IMR-90 (cell line): ENCODE results near the gene KIF3A. TPM values are rescaled to one million over a fixed set of nuclear protein-coding genes. Genes with fewer than 3 reads are reported as not detected.

Source experiments
- ATAC-seq: fragments of 200-7000 bp; cut with Tn5 transposase; 2 replicates; pipeline ENCODE4 v1.9.1; 2020; ENCODE audit warnings: low read depth, mild to moderate bottlenecking, moderate library complexity
- BruUV-seq: library from RNA; stranded (reverse); fragments of 400-500 nt; replicated peaks from 2 replicates; lab custom pipeline; 2021; lab: Mats Ljungman, UMichigan
- CTCF ChIA-PET: fragments of 300-600 bp; formaldehyde crosslinking; extraction: SDS; loops from one replicate; lab custom pipeline; 2021; ENCODE audit warnings: antibody characterized with exemption; lab: Yijun Ruan, JAX
- POLR2A ChIA-PET: fragments of 300-600 bp; sonication (Branson Sonifier 250); formaldehyde crosslinking; loops from one replicate; lab custom pipeline; 2022; ENCODE audit warnings: antibody characterized with exemption; ENCODE audit not compliant: unreplicated experiment; lab: Charles Lee
- DNase-seq: peaks from one replicate; pipeline ENCODE4 v3.0.0; 2013
- H2AFZ ChIP-seq: replicated peaks from 2 replicates; pipeline ENCODE3; 2013; ENCODE audit warnings: low read length, mild to moderate bottlenecking; ENCODE audit not compliant: poor library complexity
- H2AK5ac ChIP-seq: 2 replicates; pipeline ENCODE4 v1.6.1; 2013; ENCODE audit warnings: low read depth, low read length, inconsistent platforms
- H2AK9ac ChIP-seq: replicated peaks from 2 replicates; pipeline ENCODE3; 2013; ENCODE audit warnings: mild to moderate bottlenecking, low read depth, low read length, moderate library complexity; ENCODE audit not compliant: poor library complexity
- H2BK120ac ChIP-seq: 2 replicates; pipeline ENCODE4 v1.6.1; 2013; ENCODE audit warnings: low read depth, low read length, inconsistent platforms
- H2BK15ac ChIP-seq: 3 replicates; pipeline ENCODE4 v1.6.1; 2013; ENCODE audit warnings: low read depth, low read length, inconsistent platforms
- H2BK20ac ChIP-seq: 2 replicates; pipeline ENCODE4 v1.6.1; 2013; ENCODE audit warnings: low read depth, mild to moderate bottlenecking, inconsistent platforms, low read length, moderate library complexity
- H2BK5ac ChIP-seq: 2 replicates; pipeline ENCODE4 v1.6.1; 2013; ENCODE audit warnings: mild to moderate bottlenecking, low read depth, low read length, inconsistent platforms; ENCODE audit not compliant: poor library complexity, severe bottlenecking
- H3K14ac ChIP-seq: replicated peaks from 2 replicates; pipeline ENCODE4 v1.6.1; 2013; ENCODE audit warnings: low read depth, low read length, inconsistent platforms
- H3K18ac ChIP-seq: 2 replicates; pipeline ENCODE4 v1.6.1; 2013; ENCODE audit warnings: low read depth, low read length, control low read depth
- H3K23ac ChIP-seq: 2 replicates; pipeline ENCODE4 v1.6.1; 2013; ENCODE audit warnings: low read depth, low read length, inconsistent platforms
- H3K27ac ChIP-seq: 2 replicates; pipeline ENCODE4 v1.5.1; 2013; ENCODE audit warnings: mild to moderate bottlenecking, control low read depth, low read length; ENCODE audit not compliant: insufficient read depth
- H3K27me3 ChIP-seq: 2 replicates; pipeline ENCODE4 v1.6.1; 2013; ENCODE audit warnings: low read length; ENCODE audit not compliant: control insufficient read depth, insufficient read depth
- H3K36me3 ChIP-seq: 2 replicates; pipeline ENCODE4 v1.6.1; 2013; ENCODE audit warnings: low read length, mixed read lengths; ENCODE audit not compliant: control insufficient read depth, insufficient read depth
- H3K4ac ChIP-seq: 2 replicates; pipeline ENCODE4 v1.6.1; 2013; ENCODE audit warnings: low read depth, low read length, inconsistent platforms
- H3K4me1 ChIP-seq: 2 replicates; pipeline ENCODE4 v1.6.1; 2013; ENCODE audit warnings: low read length, mixed read lengths; ENCODE audit not compliant: control insufficient read depth, insufficient read depth
- H3K4me2 ChIP-seq: 2 replicates; pipeline ENCODE4 v1.6.1; 2013; ENCODE audit warnings: low read depth, mild to moderate bottlenecking, control low read depth, low read length, moderate library complexity
- H3K4me3 ChIP-seq: 2 replicates; pipeline ENCODE4 v1.5.1; 2013; ENCODE audit warnings: low read depth, mild to moderate bottlenecking, control low read depth, low read length, moderate library complexity; ENCODE audit not compliant: insufficient read depth
- H3K56ac ChIP-seq: 2 replicates; pipeline ENCODE4 v1.6.1; 2013; ENCODE audit warnings: low read length, inconsistent platforms; ENCODE audit not compliant: insufficient read depth; ENCODE audit errors: extremely low read depth
- H3K79me1 ChIP-seq, 2 experiments: 2 replicates each; pipeline ENCODE4 v1.6.1; 2013; ENCODE audit warnings: low read length in 2 of 2, inconsistent platforms in 1 of 2, low read depth in 1 of 2
- H3K9ac ChIP-seq: 2 replicates; pipeline ENCODE4 v1.6.1; 2013; ENCODE audit warnings: low read depth, low read length, control low read depth
- H3K9me1 ChIP-seq: 2 replicates; pipeline ENCODE4 v1.6.1; 2013; ENCODE audit warnings: low read length, inconsistent platforms; ENCODE audit not compliant: insufficient read depth
- H3K9me3 ChIP-seq: 2 replicates; pipeline ENCODE4 v1.6.1; 2013; ENCODE audit warnings: low read length; ENCODE audit not compliant: control insufficient read depth, insufficient read depth
- H4K20me1 ChIP-seq: 2 replicates; pipeline ENCODE4 v1.6.1; 2013; ENCODE audit warnings: low read length, inconsistent platforms; ENCODE audit not compliant: insufficient read depth
- H4K5ac ChIP-seq: 2 replicates; pipeline ENCODE4 v1.6.1; 2013; ENCODE audit warnings: mild to moderate bottlenecking, low read depth, low read length, control low read depth
- H4K8ac ChIP-seq, 2 experiments: 2 replicates each; pipeline ENCODE4 v1.6.1; 2013; ENCODE audit warnings: low read depth in 2 of 2, low read length in 2 of 2, control low read depth in 1 of 2, inconsistent platforms in 1 of 2
- H4K91ac ChIP-seq: 2 replicates; pipeline ENCODE4 v1.6.1; 2013; ENCODE audit warnings: low read depth, low read length, inconsistent platforms; ENCODE audit not compliant: insufficient read depth
- BHLHE40 ChIP-seq: fragments of 150-350 bp; IDR thresholded peaks from 2 replicates; pipeline ENCODE4 v1.6.1; 2016; ENCODE audit warnings: mild to moderate bottlenecking, low read depth, low read length
- CHD1 ChIP-seq: IDR thresholded peaks from 2 replicates; pipeline ENCODE4 v1.6.1; 2012; ENCODE audit warnings: low read depth, low read length, improper control_type of control experiment
- CTCF ChIP-seq: conservative IDR thresholded peaks from 2 replicates; pipeline ENCODE4 v1.5.1; 2012; ENCODE audit warnings: mild to moderate bottlenecking, low read depth, low read length, improper control_type of control experiment
- ELK1 ChIP-seq: fragments of 150-350 bp; IDR thresholded peaks from 2 replicates; pipeline ENCODE4 v1.6.1; 2016; ENCODE audit warnings: low read depth, mild to moderate bottlenecking, low read length, moderate library complexity, borderline replicate concordance
- MAFK ChIP-seq: IDR thresholded peaks from 2 replicates; pipeline ENCODE4 v1.6.1; 2012; ENCODE audit warnings: low read depth, low read length, improper control_type of control experiment
- MAZ ChIP-seq: IDR thresholded peaks from 2 replicates; pipeline ENCODE4 v1.6.1; 2012; ENCODE audit warnings: low read depth, mild to moderate bottlenecking, low read length, improper control_type of control experiment, moderate library complexity, borderline replicate concordance
- MXI1 ChIP-seq: IDR thresholded peaks from 2 replicates; pipeline ENCODE4 v1.6.1; 2012; ENCODE audit warnings: low read depth, mild to moderate bottlenecking, low read length, moderate library complexity, borderline replicate concordance
- NFE2L2 ChIP-seq: fragments of 150-350 bp; IDR thresholded peaks from 2 replicates; pipeline ENCODE4 v1.6.1; 2016; ENCODE audit warnings: low read depth, mild to moderate bottlenecking, low read length
- POLR2A ChIP-seq: IDR thresholded peaks from 2 replicates; pipeline ENCODE4 v1.6.1; 2012; ENCODE audit warnings: mild to moderate bottlenecking, low read depth, low read length
- RAD21 ChIP-seq: IDR thresholded peaks from 2 replicates; pipeline ENCODE4 v1.6.1; 2012; ENCODE audit warnings: low read length, improper control_type of control experiment
- RCOR1 ChIP-seq: IDR thresholded peaks from 2 replicates; pipeline ENCODE4 v1.6.1; 2012; ENCODE audit warnings: mild to moderate bottlenecking, low read length, improper control_type of control experiment; ENCODE audit not compliant: insufficient replicate concordance
- RFX5 ChIP-seq: IDR thresholded peaks from 2 replicates; pipeline ENCODE4 v1.8.0; 2012; ENCODE audit warnings: low read depth, mild to moderate bottlenecking, low read length, moderate library complexity
- USF2 ChIP-seq: fragments of 150-350 bp; IDR thresholded peaks from 2 replicates; pipeline ENCODE4 v1.6.1; 2017; ENCODE audit warnings: mild to moderate bottlenecking, antibody characterized with exemption, low read length, low read depth
- WGBS, 2 experiments: methylation state at CpG; one replicate each; pipeline versions ENCODE4 v1.1.5 to v1.1.7; 2013; ENCODE audit warnings: missing lambda C conversion rate in 2 of 2; ENCODE audit not compliant: insufficient read length in 1 of 2; ENCODE audit errors: extremely low coverage in 2 of 2; 5-methylcytosine and 5-hydroxymethylcytosine counted together
- dilution Hi-C: fragments of 300-500 bp; cut with HindIII; formaldehyde crosslinking; loops from one replicate; pipeline ENCODE4 v1.14.3; 2018; ENCODE audit warnings: low sequenced_read_pairs; ENCODE audit not compliant: unreplicated experiment
- in situ Hi-C: fragments of 300-500 bp; cut with MboI; formaldehyde crosslinking; loops from 3 replicates; pipeline ENCODE4 v1.14.3; 2019; ENCODE audit warnings: low sequenced_read_pairs, inconsistent platforms, mixed read lengths
- intact Hi-C: fragments of 100-400 bp; cut with micrococcal nuclease; formaldehyde crosslinking; loops from 2 replicates; pipeline ENCODE4 v1.10.0; 2022
- polyA plus RNA-seq, 3 experiments: library from polyadenylated mRNA; depleted of rRNA; stranded (reverse); fragments of >200 nt; gene quantifications; 2 replicates each; pipeline ENCODE4 v1.2.3, GENCODE V29; 2012; ENCODE audit warnings: low replicate concordance in 1 of 3
- total RNA-seq: library from RNA; depleted of rRNA; stranded (reverse); fragments of >200 nt; gene quantifications from 2 replicates; pipeline ENCODE4 v1.2.3, GENCODE V29; 2012

Gene KIF3A
- total and polyA plus RNA-seq, 2 of the 4 experiments (the other 2 are of a cell fraction) = 4.3 to 4.5 TPM

- ChIA-PET POLR2A (interaction anchor here (0.5 kb wide), 1 partner anchor 19 kb away, joined by 3 read pairs; no protein-coding TSS in a partner anchor), CTCF (no interaction called here)
- no peaks in the 10 kb centered on the region for H3K36me3 ChIP-seq
- H3K4me1 ChIP-seq = peaks cover 3% of the 10 kb centered on the region; the same call in 1 of the 2 replicates
- H2AFZ ChIP-seq = no peak overlapping the region
- H3K9me3 ChIP-seq = no peaks in the 10 kb centered on the region; the same call in 1 of the 2 replicates
- WGBS, 2 experiments = 80% methylated on average over 1 of the region's 10 CpGs; no CpG with 5 or more reads in 1 of the 2 experiments
- H4K8ac ChIP-seq = no peak overlapping the region
- H2BK120ac ChIP-seq = no peak overlapping the region
- no peak overlapping the region for H2BK15ac ChIP-seq
- no peak overlapping the region for H4K91ac ChIP-seq
- no peaks in the 10 kb centered on the region for H3K79me1 ChIP-seq
- dilution Hi-C loops = no loop called here
- no peak overlapping the region for H3K4me3 ChIP-seq
- no peak overlapping the region for H2AK9ac ChIP-seq
- no TSS peak for BruUV-seq
- H2BK20ac ChIP-seq = no peak overlapping the region
- no peak overlapping the region for H3K4ac ChIP-seq
- no peak overlapping the region for H2BK5ac ChIP-seq
- no peaks in the 10 kb centered on the region for H3K9me1 ChIP-seq
- H3K27ac ChIP-seq = no peak overlapping the region
- H3K4me2 ChIP-seq = no peak overlapping the region
- no peak overlapping the region for H3K9ac ChIP-seq
- in situ Hi-C loops = no loop called here
- no peak overlapping the region for H3K56ac ChIP-seq
- H4K5ac ChIP-seq = no peak overlapping the region
- H3K18ac ChIP-seq = no peak overlapping the region
- DNase-seq (no peak), ATAC-seq (no peak)
- no peak overlapping the region for H2AK5ac ChIP-seq
- no peak overlapping the region for H3K14ac ChIP-seq
- no peak for TF ChIP-seq RAD21
- no peak for TF ChIP-seq MXI1
- no peak for TF ChIP-seq BHLHE40
- TF ChIP-seq MAFK = no peak
- no peak for TF ChIP-seq USF2
- no peak for TF ChIP-seq RCOR1
- TF ChIP-seq CHD1 = no peak
- TF ChIP-seq ELK1 = no peak
- no peak for TF ChIP-seq CTCF
- no peak for TF ChIP-seq RFX5
- no peak for TF ChIP-seq POLR2A
- no peak for TF ChIP-seq MAZ
- no peak for TF ChIP-seq NFE2L2
- H3K27me3 ChIP-seq = peaks cover 39% of the 10 kb centered on the region
- intact Hi-C loops = no loop called here
- no peak overlapping the region for H3K23ac ChIP-seq
- no peaks in the 10 kb centered on the region for H4K20me1 ChIP-seq
Observed at GRCh38 chr5:132748522-132749000, 11.2 kb upstream of the KIF3A start.
